Activated naive CD4-positive, alpha-beta T cell treated with anti-CD3 and anti-CD28 coated beads, Interleukin-2, amount 50 U/mL, for 24 hours (primary cell): ENCODE results near the gene LCN15.
"Not testable (repeated sequence)": the region's sequence is repeated elsewhere in the genome, so short reads cannot be mapped to it uniquely, and the experiment has no call there.

Experiments used
- H3K27ac Mint-ChIP-seq: one replicate; pipeline ENCODE4 v1.8.0; 2021; ENCODE audit warnings: mild to moderate bottlenecking, mixed read lengths
- H3K27me3 Mint-ChIP-seq: one replicate; pipeline ENCODE4 v1.8.0; 2021; ENCODE audit warnings: mixed read lengths
- H3K36me3 Mint-ChIP-seq: one replicate; pipeline ENCODE4 v1.8.0; 2021; ENCODE audit warnings: mixed read lengths
- H3K4me1 Mint-ChIP-seq: one replicate; pipeline ENCODE4 v1.8.0; 2021; ENCODE audit warnings: mixed read lengths
- H3K4me3 Mint-ChIP-seq: one replicate; pipeline ENCODE4 v1.8.0; 2021; ENCODE audit warnings: mild to moderate bottlenecking, mixed read lengths
- H3K9me3 Mint-ChIP-seq: one replicate; pipeline ENCODE4 v1.8.0; 2021; ENCODE audit warnings: mixed read lengths

LCN15 gene

DNA sequence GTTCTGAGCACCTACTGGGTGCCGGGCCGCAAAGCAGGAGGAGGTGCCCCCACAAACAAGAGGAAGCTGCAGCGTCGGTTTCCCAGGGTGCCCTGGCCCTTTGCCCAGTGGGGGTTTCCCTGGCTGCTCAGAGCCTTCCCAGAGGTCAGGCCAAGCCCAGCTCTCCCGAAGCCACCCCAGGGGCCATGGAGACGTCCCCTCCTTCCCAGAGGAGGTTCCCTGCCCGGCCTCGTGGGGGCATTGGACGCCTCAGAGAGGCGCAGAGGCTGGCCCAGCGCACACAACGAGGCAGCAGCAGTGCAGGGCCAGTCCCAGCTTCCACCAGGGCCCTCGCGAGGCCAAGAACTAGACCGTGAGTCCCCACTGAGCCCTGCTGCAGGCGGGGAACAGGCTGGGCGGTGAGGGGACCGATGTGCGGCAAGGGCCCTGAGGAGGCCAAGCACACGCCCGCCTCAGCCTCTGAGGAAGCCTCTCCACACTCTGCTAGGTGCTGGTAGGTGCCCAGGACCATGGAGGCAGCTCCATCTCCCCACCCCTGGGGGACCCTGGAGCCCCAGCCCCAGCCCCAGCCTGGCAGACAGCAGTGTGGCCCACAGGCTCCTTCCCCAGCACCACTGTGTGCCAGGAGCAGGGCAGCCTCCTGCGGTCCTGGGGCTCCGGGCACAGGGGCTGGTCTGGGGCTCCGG is 45.0 kb downstream of the LCN15 start:
- H3K36me3 Mint-ChIP-seq = peaks cover 4% of the 10 kb centered on the region
- H3K9me3 Mint-ChIP-seq = no peaks in the 10 kb centered on the region
- no peak overlapping the region for H3K27ac Mint-ChIP-seq
- no peaks in the 10 kb centered on the region for H3K27me3 Mint-ChIP-seq
- no peak overlapping the region for H3K4me3 Mint-ChIP-seq
- peaks cover 4% of the 10 kb centered on the region for H3K4me1 Mint-ChIP-seq

DNA sequence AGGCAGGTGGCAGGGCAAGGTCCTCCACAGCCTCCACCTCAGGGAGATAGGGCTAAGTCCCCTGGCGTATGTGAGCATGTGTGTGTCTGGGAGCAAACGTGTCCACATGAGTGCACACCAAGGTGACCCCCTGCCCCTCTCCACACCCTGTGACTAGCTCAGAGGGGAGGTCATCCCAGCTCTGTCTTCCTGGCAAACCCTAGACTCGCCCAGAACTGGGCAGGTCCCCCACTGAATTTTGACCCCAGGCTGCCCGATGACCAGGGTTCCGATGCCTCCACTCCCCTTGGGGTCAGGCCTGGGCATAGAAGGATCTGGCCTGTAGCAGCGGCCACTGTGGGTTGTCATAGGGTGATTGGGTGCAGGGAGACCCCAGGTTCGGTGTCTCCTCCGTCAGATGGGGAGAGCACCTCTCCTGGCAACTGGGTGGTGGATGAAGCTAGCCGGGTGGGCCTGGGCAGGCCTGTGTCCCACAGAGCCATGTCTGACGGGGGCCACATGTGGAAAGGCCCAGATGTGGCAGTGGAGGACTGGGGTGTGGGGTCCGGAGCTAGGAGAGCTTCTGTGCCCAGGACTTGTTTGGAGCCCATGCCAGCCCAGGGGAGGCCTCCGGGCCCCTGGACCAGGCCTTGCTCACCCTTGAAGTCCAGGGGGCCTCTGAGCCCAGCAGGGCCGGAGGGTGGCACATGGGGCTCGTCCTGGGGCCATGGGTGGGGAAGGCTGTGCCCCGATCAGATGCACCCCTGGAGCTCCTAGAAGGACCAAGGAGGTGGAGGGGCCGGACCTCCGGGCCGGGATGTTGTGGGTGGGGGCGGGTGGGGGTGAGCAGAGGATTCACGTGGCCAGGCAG is 45.7 kb downstream of the LCN15 start:
- H3K4me3 Mint-ChIP-seq = no peak overlapping the region
- H3K27ac Mint-ChIP-seq = no peak overlapping the region
- no peaks in the 10 kb centered on the region for H3K27me3 Mint-ChIP-seq
- no peaks in the 10 kb centered on the region for H3K4me1 Mint-ChIP-seq
- no peaks in the 10 kb centered on the region for H3K9me3 Mint-ChIP-seq
- H3K36me3 Mint-ChIP-seq = no peaks in the 10 kb centered on the region

DNA sequence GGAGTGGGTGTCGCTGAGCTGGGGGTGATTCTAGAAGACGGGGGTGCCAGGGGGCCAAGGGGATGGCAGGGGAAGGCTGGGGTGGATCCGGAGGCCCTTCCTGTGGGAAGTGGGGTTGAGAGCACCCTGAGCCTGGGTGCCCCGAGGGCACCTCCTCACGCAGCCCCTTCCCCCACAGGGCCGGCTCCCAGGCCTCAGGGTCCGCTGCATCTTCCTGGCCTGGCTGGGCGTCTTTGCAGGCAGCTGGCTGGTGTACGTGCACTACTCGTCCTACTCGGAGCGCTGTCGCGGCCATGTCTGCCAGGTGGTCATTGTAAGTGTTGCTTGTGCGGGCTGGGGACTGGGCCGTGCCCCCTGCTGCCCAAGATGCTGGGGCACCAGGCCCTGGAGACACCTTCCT is 46.9 kb downstream of the LCN15 start:
- Mint-ChIP-seq H3K36me3 (no peaks in the 10 kb centered on the region), H3K4me3 (no peak overlapping the region), H3K27ac (no peak overlapping the region), H3K9me3 (no peaks in the 10 kb centered on the region), H3K4me1 (no peaks in the 10 kb centered on the region), H3K27me3 (no peaks in the 10 kb centered on the region)

DNA sequence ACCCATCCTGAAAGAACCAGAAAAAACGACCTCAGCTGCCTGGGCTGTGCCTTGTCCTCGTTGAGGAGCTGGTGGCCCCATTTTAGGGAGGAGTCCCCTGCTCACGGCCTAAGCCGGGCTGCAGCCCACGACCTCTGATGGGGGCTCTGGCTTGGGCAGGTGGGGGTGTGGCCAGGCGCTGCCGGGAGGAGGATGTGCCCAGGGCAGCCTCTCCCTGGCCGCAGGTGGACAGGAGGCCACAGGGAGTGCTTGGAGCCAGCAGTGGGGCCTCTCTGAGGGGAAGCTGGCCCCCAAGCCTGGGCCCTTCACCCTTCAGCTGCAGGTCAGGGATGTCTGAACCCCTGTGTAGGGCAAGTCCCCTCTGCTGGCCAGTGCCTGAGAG is 49.4 kb downstream of the LCN15 start:
- no peak overlapping the region for H3K27ac Mint-ChIP-seq
- H3K4me3 Mint-ChIP-seq = no peak overlapping the region
- H3K27me3 Mint-ChIP-seq = peaks cover 11% of the 10 kb centered on the region
- H3K36me3 Mint-ChIP-seq = no peaks in the 10 kb centered on the region
- H3K9me3 Mint-ChIP-seq = no peaks in the 10 kb centered on the region
- peaks cover 4% of the 10 kb centered on the region for H3K4me1 Mint-ChIP-seq

DNA sequence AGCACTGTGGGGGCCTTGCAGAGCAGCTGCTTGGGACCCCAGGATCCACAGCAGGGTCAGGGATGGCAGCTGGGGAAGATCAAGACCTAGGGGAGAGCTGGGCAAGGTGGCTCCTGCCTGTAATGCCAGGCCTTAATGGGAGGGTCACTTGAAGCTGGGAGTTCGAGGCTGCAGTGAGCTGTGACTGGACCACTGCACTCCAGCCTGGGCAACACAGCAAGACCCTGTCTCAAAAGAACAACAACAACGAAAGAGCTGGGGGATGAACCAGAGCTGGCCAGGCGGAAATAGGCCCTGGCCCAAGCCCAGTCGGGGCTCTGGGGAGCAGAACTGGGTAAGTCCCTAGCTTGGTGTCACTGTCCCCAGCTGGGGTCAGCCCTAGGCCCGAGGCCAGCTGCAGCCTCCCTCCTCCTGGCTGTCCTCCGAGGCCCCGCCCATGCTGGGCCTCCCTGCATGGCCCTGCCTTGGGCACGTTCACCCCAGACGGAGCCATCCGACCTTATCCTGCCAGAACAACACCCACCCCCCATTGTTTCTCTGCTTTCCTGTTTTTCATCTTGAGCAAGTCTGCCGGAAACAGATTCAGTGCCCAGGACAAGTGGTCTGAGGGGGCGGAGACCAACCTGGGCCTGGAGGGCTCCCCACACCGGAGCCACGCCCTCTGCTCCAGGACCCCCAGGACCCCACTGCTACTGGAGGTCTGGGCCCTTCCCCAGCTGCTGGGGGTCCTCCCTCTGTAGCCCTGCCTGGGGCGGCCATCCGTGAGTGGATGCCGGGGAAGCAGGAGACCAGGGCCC is 50.0 kb downstream of the LCN15 start:
- Mint-ChIP-seq H3K9me3 (no peaks in the 10 kb centered on the region), H3K27me3 (peaks cover 11% of the 10 kb centered on the region), H3K27ac (no peak overlapping the region), H3K36me3 (no peaks in the 10 kb centered on the region), H3K4me3 (no peak overlapping the region), H3K4me1 (peaks cover 4% of the 10 kb centered on the region)

DNA sequence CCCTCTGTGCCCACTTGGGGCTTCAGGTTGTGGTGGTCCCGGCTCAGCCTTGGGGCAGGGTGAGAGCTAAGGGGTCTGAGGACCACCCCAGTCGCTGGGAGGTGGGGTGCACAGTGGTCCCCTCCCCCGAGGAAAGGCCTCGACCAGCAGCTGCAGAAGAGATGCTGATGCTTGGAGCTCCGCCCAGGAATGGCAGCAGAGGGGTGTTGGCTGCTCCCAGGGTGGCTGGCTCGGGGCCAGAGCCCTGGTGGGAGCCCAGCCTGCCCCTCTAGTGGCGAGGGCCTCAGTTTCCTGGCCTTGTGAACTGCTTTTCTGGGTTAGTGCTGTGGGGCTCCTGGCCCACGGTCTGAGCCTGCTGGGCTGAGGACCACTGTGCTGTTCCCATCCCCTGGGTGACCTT is 50.8 kb downstream of the LCN15 start:
- Mint-ChIP-seq H3K27ac (no peak overlapping the region), H3K4me3 (no peak overlapping the region), H3K36me3 (no peaks in the 10 kb centered on the region), H3K4me1 (peaks cover 4% of the 10 kb centered on the region), H3K27me3 (peaks cover 11% of the 10 kb centered on the region), H3K9me3 (no peaks in the 10 kb centered on the region)

DNA sequence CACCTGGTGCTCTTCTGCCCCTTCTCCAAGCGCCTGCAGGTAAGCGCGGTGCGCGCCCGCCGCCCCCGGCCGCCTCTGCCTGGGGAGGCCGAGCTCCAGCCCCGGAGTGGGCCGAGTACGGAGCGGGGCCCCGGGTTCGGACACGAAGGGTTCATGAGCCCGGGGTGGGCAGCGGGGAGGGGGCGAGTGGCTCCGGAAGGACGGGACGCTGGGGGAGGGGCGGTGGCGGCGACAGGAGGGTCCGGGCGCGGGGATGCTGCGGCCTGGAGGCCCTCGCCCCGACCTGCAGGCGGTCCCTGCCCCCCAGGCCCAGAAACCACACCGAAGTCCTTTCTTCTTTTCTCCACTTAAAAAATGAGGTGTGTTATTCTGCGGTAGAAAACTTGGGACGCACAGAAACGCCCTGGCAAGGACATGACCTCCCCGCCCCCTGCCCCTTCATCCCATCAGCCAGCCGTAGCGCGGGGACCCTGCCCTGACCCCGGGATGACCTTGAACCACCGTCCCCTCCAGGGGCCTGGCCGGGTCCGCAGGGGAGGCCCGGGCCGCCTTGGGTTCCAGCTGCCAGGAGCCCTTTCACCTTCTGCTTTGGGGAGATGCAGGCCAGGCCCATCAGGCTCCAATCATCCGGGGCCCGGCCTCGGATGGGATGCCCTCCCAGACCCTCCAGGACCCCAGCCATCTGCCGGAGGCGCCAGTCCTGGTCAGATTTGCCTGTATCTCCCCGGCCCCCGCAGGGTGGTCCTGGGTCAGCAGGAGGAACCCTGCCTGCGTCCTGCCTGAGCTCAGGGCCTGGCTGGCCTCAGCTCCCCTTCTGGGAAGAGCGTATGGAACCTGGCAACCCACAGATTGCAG is 51.4 kb downstream of the LCN15 start:
- no peaks in the 10 kb centered on the region for H3K36me3 Mint-ChIP-seq
- H3K27ac Mint-ChIP-seq = no peak overlapping the region
- H3K9me3 Mint-ChIP-seq = no peaks in the 10 kb centered on the region
- H3K27me3 Mint-ChIP-seq = peaks cover 11% of the 10 kb centered on the region
- H3K4me1 Mint-ChIP-seq = peaks cover 4% of the 10 kb centered on the region
- no peak overlapping the region for H3K4me3 Mint-ChIP-seq

DNA sequence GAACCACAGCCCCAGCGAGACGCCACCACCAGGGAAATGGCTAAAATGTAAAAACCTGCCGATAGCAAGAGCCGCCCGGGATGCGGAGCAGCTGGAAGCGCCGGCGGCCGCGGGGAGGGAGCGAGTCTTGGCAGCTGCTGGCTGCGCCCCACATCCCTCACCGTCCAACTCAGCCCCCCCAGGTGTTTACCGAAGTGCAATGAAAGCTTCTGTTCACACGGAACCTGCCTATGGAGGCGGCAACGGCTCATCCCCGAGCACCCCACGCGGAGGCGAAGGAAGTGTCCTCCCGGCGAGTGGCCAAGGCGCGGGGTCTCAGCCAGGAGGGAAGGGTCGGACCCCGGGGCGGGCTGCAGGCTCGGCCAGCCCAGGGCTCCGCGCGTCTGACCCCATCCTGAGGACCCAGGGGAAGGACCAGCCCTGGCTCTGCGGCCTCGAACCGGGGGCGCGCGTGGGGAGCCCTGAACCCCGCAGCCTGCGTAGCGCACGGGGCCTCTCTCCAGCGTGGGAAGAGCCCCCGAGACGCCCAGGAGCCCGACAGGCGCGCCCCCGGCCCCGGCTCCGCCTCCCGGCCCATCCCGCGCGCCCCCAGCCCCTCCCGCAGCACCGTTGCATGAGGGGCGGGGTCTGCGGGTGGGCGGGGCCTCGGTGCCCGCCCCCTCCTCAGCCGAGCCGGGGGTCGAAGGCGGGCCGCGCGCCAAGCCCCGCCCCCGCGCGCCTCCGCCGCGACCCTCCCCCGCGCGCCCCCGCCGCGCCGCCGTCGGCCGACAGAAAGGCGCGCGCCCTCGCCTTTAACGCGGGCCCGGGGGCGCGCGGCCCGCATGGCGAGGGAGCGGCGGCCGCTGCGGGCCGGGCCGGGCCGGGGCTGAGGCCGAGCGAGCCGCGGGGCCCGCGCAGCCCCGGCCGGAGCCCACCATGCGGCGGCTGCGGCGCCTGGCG is 52.3 kb downstream of the LCN15 start, which contains the start of gene DIPK1B:
TSS of gene DIPK1B (plus strand) at position 822 of the 939 bp plus-strand sequence. CDS start at position 916, 94 bp downstream.
- H3K27ac Mint-ChIP-seq = no peak within 1 kb of the TSS
- H3K36me3 Mint-ChIP-seq = no peaks in the 10 kb centered on the region
- H3K9me3 Mint-ChIP-seq = no peaks in the 10 kb centered on the region
- peaks cover 11% of the 10 kb centered on the region for H3K27me3 Mint-ChIP-seq
- peaks cover 4% of the 10 kb centered on the region for H3K4me1 Mint-ChIP-seq
- peak within 1 kb of the TSS; percentile 76 for H3K4me3 Mint-ChIP-seq

DNA sequence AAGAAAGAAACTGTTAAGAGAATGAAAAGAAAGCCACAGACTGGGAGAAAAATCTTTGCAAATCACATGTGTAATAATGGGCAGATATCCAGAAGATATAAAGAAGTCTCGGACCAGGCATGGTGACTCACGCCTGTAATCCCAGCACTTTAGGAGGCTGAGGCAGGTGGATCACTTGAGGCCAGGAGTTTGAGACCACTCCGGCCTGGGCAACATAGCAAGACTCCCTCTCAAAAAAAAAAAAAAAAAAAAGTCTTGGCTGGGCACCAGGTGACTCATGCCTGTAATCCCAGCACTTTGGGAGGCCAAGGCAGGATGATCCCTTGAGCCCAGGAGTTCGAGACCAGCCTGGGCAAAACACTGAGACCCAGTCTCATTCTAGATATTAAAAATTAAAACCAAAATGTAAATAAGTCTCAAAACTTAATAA is 53.1 kb downstream of the LCN15 start:
- H3K36me3 Mint-ChIP-seq, H3K9me3 Mint-ChIP-seq, H3K4me1 Mint-ChIP-seq, H3K27ac Mint-ChIP-seq: not testable (repeated sequence)
- peaks cover 11% of the 10 kb centered on the region for H3K27me3 Mint-ChIP-seq
- H3K4me3 Mint-ChIP-seq = peak overlapping the region; percentile 76

DNA sequence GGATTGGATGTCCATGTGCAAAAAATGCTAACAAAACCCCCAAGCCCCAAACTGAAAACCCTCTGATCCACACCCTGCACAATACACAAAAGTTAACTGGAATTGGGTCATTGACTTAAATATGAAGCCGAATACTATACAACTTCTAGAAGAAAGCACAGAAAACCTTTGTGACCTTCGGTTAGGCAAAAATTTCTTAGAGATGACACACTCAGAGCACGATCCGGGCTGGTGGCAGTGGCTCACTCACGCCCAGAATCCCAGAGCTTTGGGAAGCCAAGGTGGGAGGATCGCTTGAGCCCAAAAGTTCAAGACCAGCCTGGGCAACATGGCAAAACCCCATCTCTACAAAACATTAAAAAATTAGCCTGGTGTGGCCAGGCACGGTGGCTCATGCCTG is 53.8 kb downstream of the LCN15 start:
- Mint-ChIP-seq H3K36me3 (no peaks in the 10 kb centered on the region), H3K9me3 (no peaks in the 10 kb centered on the region), H3K27ac (peak overlapping the region; percentile 30), H3K27me3 (peaks cover 11% of the 10 kb centered on the region), H3K4me3 (no peak overlapping the region), H3K4me1 (peaks cover 4% of the 10 kb centered on the region)
